RWPE1 (cell line): Measurements from ENCODE around the gene PTPRC.

Experiments
- CTCF ChIA-PET: fragments of 350-600 bp; sonication (Branson Sonifier 250); formaldehyde crosslinking; extraction: SDS; loops from one replicate; lab custom pipeline; 2021; lab: Yijun Ruan, JAX
- POLR2A ChIA-PET: fragments of 400-600 bp; formaldehyde crosslinking; extraction: SDS; loops from one replicate; lab custom pipeline; 2020; ENCODE audit warnings: antibody characterized with exemption; ENCODE audit not compliant: low non-redundant PET; lab: Yijun Ruan, JAX
- DNase-seq: peaks from one replicate; pipeline ENCODE4 v3.0.0; 2012; ENCODE audit warnings: low spot score
- H3K27ac ChIP-seq: fragments of 450-650 bp; 2 replicates; pipeline ENCODE4 v1.5.1; 2017
- CTCF ChIP-seq: fragments of 450-650 bp; conservative IDR thresholded peaks from 2 replicates; pipeline ENCODE4 v1.5.1; 2017; ENCODE audit warnings: low read depth, mild to moderate bottlenecking

The PTPRC gene

GRCh38 chr1:198741744-198742143 lies 102.9 kb downstream of the PTPRC start:
- no peak overlapping the region for H3K27ac ChIP-seq
- TF ChIP-seq CTCF = no peak
- ChIA-PET POLR2A (no interaction called here), CTCF (interaction anchor here (0.6 kb wide), 1 partner anchor 13 kb away, joined by 4 read pairs; no protein-coding TSS in a partner anchor)
- DNase-seq = no peak

- no peak for TF ChIP-seq CTCF
- CTCF ChIA-PET = interaction anchor here (0.5 to 0.7 kb wide), 7 partner anchors 17 to 1457 kb away, joined by 3 to 5 read pairs (median 3); no protein-coding TSS in a partner anchor
- no peak overlapping the region for H3K27ac ChIP-seq
- DNase-seq = no peak
- POLR2A ChIA-PET = no interaction called here
These were observed 108.3 kb downstream of the PTPRC start for GRCh38 chr1:198747127-198747526.

GRCh38 chr1:198749279-198749678 lies 110.4 kb downstream of the PTPRC start:
- no peak overlapping the region for H3K27ac ChIP-seq
- CTCF ChIA-PET = interaction anchor here (0.6 kb wide), 1 partner anchor 1230 kb away, joined by 5 read pairs; no protein-coding TSS in a partner anchor
- no peak for TF ChIP-seq CTCF
- no peak for DNase-seq
- POLR2A ChIA-PET = no interaction called here

GRCh38 chr1:198750081-198750480 lies 111.2 kb downstream of the PTPRC start:
- DNase-seq = no peak
- H3K27ac ChIP-seq = no peak overlapping the region
- ChIA-PET CTCF (interaction anchor here (0.6 to 1.9 kb wide), 2 partner anchors 9 to 11 kb away, joined by 3 to 6 read pairs; no protein-coding TSS in a partner anchor), POLR2A (no interaction called here)
- no peak for TF ChIP-seq CTCF

GRCh38 chr1:198751741-198752140 lies 112.9 kb downstream of the PTPRC start:
- ChIA-PET POLR2A (no interaction called here), CTCF (interaction anchor here (0.6 to 1.9 kb wide), 4 partner anchors 11 to 982 kb away, joined by 3 to 6 read pairs (median 3); no protein-coding TSS in a partner anchor)
- H3K27ac ChIP-seq = no peak overlapping the region
- TF ChIP-seq CTCF = no peak
- no peak for DNase-seq

- ChIA-PET CTCF (interaction anchor here (0.5 to 0.7 kb wide), 4 partner anchors 13 to 922 kb away, joined by 3 to 4 read pairs (median 3); no protein-coding TSS in a partner anchor), POLR2A (no interaction called here)
- H3K27ac ChIP-seq = no peak overlapping the region
- DNase-seq = no peak
- TF ChIP-seq CTCF = no peak
These were observed 115.8 kb downstream of the PTPRC start for GRCh38 chr1:198754670-198755069.
